ENCODE results near the gene ROBO2.

- TF ChIP-seq CTCF (conservative IDR thresholded peaks at IDR 0.05) (no peak), ZFX (IDR thresholded peaks at IDR 0.05) (no peak)
These were observed 101.5 kb downstream of the ROBO2 start for GRCh38 chr3:77141423-77141822.
